Measurements from ENCODE around the gene NTRK3. TPM values are rescaled to one million over a fixed set of nuclear protein-coding genes. Genes with fewer than 3 reads are reported as not detected.

NTRK3 gene
- total RNA-seq, 2 donors from 2014 or later: not detected

DNA sequence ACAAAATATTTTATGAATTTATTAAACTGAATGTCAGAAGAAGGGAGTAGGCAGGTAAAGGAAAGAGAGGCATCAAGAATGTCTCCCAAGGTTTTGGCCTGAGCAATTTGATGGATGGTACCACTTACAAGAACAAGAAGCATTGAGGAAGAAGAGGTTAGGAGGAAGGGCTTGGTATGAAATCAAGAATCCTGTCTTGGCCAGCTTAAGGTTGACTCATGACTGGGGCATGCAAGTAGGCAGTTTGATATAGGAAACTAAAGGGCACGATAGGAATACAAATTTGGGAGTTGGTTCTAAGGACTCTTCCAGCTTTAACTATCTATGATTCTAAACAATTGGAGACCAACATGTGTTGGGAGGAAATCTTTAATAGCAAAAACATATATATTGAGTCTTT is 79.1 kb downstream of the NTRK3 start:
- Mint-ChIP-seq H3K27me3 (peaks cover 31% of the 10 kb centered on the region), H3K4me1 (no peaks in the 10 kb centered on the region), H3K27ac (no peak overlapping the region), H3K36me3 (ENCODE audit: low read depth) (no peaks in the 10 kb centered on the region), H3K4me3 (no peak overlapping the region)
- DNase-seq: no peak
- no peak for ATAC-seq
- H3K9me3 ChIP-seq (ENCODE audit: control insufficient read depth, low read length, poor library complexity, severe bottlenecking): no peaks in the 10 kb centered on the region

DNA sequence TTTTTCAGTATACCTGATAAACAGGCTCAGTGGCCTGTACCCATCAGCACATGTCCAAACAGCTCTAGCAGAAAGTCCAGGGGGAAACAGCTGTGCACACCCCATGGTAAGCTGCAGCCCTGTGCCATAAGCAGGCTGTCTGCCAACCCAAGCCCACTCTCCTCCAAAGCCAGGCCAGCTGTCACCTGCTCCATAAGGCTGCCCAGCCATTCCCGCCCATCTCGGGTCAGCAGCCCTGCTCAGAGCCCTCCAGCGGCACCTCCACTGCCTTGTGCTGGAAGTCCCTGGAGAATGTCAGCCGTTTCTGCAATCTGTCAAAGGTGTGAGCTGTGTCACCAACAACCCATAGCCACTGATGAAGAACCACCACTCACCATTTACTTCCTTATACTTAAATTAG is 82.0 kb downstream of the NTRK3 start:
- no peak overlapping the region for H3K27ac Mint-ChIP-seq
- no peaks in the 10 kb centered on the region for H3K36me3 Mint-ChIP-seq (ENCODE audit: low read depth)
- H3K4me3 Mint-ChIP-seq: no peak overlapping the region
- peaks cover 31% of the 10 kb centered on the region for H3K27me3 Mint-ChIP-seq
- no peaks in the 10 kb centered on the region for H3K9me3 ChIP-seq (ENCODE audit: control insufficient read depth, low read length, poor library complexity, severe bottlenecking)
- no peaks in the 10 kb centered on the region for H3K4me1 Mint-ChIP-seq
- no peak for DNase-seq
- no peak for ATAC-seq

DNA sequence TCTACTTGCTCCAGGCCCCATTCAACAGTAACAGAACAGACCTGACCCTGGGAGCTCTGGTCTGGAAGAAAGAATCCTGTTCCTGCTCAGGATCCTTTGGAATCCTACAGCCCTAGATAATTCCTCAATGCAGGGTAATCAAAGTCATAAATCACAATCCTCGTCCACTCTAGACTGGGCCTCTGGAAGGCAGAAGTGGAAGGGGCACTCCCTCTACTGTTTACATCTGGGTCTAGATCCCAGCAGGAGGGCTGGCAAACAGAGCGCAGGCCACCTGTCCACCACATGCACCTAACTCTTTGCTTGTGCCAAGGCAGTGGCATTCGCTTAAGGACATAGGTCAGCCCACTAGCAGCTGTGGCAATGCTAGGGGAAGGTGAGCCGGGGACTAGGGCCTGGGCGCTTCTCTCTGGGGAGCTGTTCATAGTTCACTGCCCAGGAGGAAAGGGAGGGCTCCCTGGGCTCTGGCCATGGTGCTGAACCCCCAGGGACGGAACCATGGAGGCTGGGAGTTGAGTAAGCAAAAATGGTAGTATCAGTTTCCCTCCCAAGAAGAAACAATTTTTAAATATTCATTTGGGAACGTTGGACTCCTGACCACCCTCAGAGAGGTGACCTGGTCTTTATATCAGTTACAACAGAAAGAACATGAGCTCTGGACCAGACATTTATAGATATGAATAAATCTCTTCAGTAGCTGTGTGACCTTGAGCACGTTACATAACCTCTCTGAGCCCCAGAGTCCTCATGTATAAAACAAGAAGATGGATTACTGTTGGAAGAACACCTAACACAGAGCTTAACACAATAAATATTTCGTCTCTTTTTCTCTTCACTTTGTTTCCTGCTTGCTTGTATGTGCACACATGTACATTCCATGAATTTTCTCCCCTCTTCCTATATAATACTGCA is 90.2 kb downstream of the NTRK3 start:
- H3K36me3 Mint-ChIP-seq (ENCODE audit: low read depth): no peaks in the 10 kb centered on the region
- no peaks in the 10 kb centered on the region for H3K9me3 ChIP-seq (ENCODE audit: control insufficient read depth, low read length, poor library complexity, severe bottlenecking)
- peaks cover 40% of the 10 kb centered on the region for H3K27me3 Mint-ChIP-seq

DNA sequence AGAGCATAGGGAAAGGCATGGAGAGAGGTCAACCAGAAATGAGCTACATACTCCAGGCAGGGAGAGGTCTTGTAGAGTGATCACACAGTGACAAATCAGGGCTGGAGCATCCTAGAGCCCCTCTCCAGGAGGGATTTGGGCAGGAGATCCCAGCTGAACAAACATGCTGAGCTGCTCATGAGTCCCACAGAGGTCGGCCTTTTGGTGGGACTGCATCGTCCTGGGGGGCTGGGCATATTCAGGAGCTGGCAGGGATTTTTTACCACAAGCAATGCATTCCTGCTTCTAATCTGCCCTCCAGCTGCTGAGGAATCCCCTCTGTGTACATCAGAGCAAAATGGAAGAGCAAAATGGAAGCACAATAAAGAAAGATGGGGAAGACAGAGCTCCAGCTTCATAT is 94.9 kb downstream of the NTRK3 start:
- no peaks in the 10 kb centered on the region for H3K9me3 ChIP-seq (ENCODE audit: control insufficient read depth, low read length, poor library complexity, severe bottlenecking)
- no peaks in the 10 kb centered on the region for H3K4me1 Mint-ChIP-seq
- H3K36me3 Mint-ChIP-seq (ENCODE audit: low read depth): no peaks in the 10 kb centered on the region
- H3K27ac Mint-ChIP-seq: no peak overlapping the region
- H3K4me3 Mint-ChIP-seq: no peak overlapping the region
- ATAC-seq (no peak), DNase-seq (no peak)
- H3K27me3 Mint-ChIP-seq: peaks cover 18% of the 10 kb centered on the region

More for the DNA sequence above, 90.2 kb downstream of the NTRK3 start:
- H3K27ac Mint-ChIP-seq: no peak overlapping the region
- no peak for ATAC-seq
- no peaks in the 10 kb centered on the region for H3K4me1 Mint-ChIP-seq
- H3K4me3 Mint-ChIP-seq: no peak overlapping the region
- no peak for DNase-seq

DNA sequence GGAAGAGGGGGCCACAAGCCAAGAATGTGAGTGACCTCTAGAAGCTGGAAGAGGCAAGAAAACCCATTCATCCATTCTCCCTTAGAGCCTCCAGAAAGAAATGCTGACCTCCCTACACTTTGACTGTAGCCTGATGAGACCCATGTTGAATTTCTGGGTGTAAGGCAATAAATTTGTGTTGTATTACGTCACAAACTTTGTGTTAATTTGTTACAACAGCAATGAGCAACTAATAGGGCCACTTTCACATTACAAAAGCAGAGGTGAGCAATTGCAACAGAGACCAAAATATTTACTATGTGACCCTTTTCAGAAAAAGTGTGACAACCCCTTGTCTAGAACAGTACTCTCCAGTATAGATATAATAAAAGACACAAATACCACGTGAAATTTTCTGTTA is 101.2 kb downstream of the NTRK3 start:
- Mint-ChIP-seq H3K36me3 (ENCODE audit: low read depth) (peaks cover 2% of the 10 kb centered on the region), H3K27ac (no peak overlapping the region), H3K4me3 (no peak overlapping the region), H3K27me3 (peaks cover 11% of the 10 kb centered on the region), H3K4me1 (no peaks in the 10 kb centered on the region)
- DNase-seq (no peak), ATAC-seq (no peak)
- H3K9me3 ChIP-seq (ENCODE audit: control insufficient read depth, low read length, poor library complexity, severe bottlenecking): no peaks in the 10 kb centered on the region

DNA sequence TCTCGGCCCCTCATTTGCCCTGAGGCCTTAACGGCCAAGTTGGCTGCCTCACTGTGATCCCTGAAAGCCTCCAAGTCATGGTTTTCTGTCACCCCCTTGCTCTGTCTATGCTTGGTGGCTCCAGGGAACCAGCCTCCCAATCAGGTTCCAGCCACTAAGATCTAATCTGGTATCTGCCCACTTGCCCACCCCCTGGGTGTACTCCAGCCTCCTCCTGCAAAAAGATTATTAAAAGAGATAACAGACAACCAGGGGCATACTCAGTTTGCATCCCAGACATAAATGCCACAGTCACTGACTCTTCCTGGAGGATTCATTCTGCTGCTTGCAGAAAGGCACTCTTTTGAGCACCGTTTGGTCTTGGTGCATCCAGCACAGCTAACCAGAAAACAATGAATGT is 103.9 kb downstream of the NTRK3 start:
- H3K9me3 ChIP-seq (ENCODE audit: control insufficient read depth, low read length, poor library complexity, severe bottlenecking): no peaks in the 10 kb centered on the region
- ATAC-seq (no peak), DNase-seq (no peak)
- Mint-ChIP-seq H3K36me3 (ENCODE audit: low read depth) (peaks cover 2% of the 10 kb centered on the region), H3K27me3 (peaks cover 7% of the 10 kb centered on the region), H3K27ac (no peak overlapping the region), H3K4me1 (no peaks in the 10 kb centered on the region), H3K4me3 (no peak overlapping the region)

DNA sequence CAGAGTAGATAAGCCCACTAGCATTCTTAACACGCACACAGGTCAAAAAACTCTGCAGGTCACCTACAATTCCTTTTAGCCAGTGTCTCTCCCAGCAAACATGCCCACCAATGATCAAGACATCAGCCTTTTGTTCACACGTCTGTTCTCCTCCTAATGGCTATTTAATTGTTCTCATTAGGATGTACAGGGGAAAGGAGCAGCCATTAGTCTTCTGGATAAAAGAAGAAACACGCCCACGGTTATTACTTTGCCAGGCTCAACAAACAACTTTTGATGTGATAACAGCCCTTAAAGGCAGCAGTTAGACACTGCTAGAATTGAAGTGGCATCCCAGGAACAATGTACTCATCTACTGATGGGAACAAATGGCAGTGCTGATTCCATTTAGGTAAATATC is 108.8 kb downstream of the NTRK3 start:
- Mint-ChIP-seq H3K4me3 (no peak overlapping the region), H3K36me3 (ENCODE audit: low read depth) (no peaks in the 10 kb centered on the region)

DNA sequence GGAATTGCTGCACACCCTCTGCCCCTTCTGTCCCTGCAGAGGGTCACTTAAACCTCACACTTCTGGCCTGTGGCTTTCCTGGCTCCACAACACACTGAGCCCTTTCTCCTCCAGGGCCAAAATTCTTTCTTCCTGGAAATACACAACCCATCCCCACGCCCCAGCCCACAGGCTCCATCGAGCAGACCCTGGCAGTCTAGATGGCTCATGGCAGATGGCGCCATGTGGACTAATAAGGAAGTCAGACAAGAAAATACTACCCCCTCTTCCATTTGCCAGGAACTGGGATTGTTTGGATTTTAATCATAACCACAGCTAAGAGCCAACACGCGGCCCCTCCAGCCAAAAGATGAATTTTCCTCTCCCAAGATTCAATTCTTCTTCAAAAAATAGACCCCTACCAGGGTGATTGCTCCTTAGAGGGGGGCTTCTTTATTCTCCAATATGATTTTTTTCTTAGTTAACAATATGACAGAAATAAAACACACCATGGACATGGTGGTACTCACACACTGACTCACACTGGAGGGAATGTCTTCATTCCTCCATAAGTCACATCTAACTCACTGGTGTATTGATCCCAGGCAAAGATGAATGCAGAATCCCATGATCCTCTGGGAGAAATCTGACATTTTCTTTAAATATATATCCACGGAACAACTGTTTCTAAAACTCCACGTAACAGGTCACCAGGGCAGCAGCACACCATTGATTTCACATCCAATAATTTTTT is 111.5 kb downstream of the NTRK3 start:
- Mint-ChIP-seq H3K36me3 (ENCODE audit: low read depth) (no peaks in the 10 kb centered on the region), H3K4me1 (no peaks in the 10 kb centered on the region), H3K4me3 (no peak overlapping the region), H3K27me3 (no peaks in the 10 kb centered on the region), H3K27ac (no peak overlapping the region)
- no peak for ATAC-seq
- no peak for DNase-seq
- no peaks in the 10 kb centered on the region for H3K9me3 ChIP-seq (ENCODE audit: control insufficient read depth, low read length, poor library complexity, severe bottlenecking)

More for the DNA sequence above, 108.8 kb downstream of the NTRK3 start:
- ATAC-seq: no peak
- DNase-seq: no peak
- Mint-ChIP-seq H3K4me1 (no peaks in the 10 kb centered on the region), H3K27me3 (peaks cover 7% of the 10 kb centered on the region), H3K27ac (no peak overlapping the region)
- H3K9me3 ChIP-seq (ENCODE audit: control insufficient read depth, low read length, poor library complexity, severe bottlenecking): no peaks in the 10 kb centered on the region

DNA sequence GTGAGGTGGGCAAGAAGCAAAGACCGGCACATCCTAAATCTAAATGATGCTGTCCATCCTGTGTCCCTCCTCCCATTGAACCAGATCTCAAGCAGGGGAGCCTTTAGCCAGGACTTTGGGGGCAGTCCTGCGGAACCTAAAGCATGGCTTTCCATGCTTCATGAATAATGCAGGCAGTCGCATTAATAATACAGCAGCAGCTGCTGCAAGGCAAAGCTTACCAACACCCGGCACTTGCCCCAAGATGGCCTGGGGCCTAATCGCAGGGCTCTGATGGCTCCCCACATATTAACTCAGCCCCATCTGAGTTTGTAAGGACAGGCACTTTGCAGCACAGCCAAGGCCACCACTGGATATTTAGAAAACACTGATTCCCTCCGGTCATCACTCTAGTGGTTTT is 114.4 kb downstream of the NTRK3 start:
- Mint-ChIP-seq H3K4me1 (no peaks in the 10 kb centered on the region), H3K4me3 (no peak overlapping the region), H3K27me3 (peaks cover 3% of the 10 kb centered on the region), H3K27ac (no peak overlapping the region), H3K36me3 (ENCODE audit: low read depth) (peaks cover 2% of the 10 kb centered on the region)
- no peak for ATAC-seq
- no peak for DNase-seq
- H3K9me3 ChIP-seq (ENCODE audit: control insufficient read depth, low read length, poor library complexity, severe bottlenecking): no peaks in the 10 kb centered on the region

DNA sequence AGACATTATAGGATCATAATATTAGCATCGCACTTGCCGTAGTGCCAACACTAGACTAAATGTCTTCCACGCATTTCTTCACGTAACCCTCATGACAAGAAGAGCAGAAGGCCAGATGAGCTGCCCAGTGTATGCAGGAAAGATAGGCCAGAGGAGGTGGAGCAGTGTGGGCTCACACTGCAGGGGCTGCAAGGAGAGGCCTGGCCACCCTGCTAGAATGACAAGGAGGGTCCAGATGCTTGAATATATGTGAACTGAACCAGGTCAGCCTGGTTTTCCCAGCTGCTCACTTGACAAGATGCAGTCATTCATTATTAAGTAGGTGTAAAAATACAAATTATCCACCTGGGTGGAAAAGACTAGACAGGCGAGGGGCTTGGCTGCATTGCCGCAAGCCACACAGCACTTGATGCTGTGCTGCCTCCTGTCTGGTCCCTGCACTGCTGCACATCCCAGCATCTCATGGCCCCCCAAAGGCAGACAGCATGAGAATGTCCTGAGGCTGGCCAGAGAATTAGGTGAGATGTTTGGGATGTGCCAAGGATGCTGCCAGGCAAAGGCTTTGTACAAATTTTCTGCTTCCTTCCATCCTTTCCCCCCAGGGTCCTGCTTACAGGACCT is 115.2 kb downstream of the NTRK3 start:
- Mint-ChIP-seq H3K4me1 (no peaks in the 10 kb centered on the region), H3K36me3 (ENCODE audit: low read depth) (peaks cover 2% of the 10 kb centered on the region), H3K27me3 (peaks cover 11% of the 10 kb centered on the region), H3K27ac (no peak overlapping the region), H3K4me3 (no peak overlapping the region)
- no peak for DNase-seq
- H3K9me3 ChIP-seq (ENCODE audit: control insufficient read depth, low read length, poor library complexity, severe bottlenecking): no peaks in the 10 kb centered on the region
- no peak for ATAC-seq

DNA sequence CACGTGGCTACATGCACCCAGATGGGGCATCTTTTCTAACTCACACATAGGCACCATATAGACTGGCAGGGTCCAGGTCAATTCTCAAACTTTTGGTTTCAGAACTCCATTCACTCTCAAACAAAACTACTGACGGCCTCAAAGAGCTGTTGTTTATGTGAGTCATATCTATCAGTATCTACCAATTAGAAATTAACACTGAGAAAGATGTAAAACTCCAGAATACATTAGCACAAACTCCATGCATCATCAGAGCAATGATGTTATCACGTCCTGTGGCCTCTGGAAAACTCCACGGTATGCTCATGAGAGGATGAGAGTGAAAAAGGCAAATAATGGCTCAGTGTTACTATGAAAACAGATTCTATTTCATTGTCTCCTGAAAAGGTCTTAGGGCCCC is 116.1 kb downstream of the NTRK3 start:
- no peaks in the 10 kb centered on the region for H3K9me3 ChIP-seq (ENCODE audit: control insufficient read depth, low read length, poor library complexity, severe bottlenecking)
- Mint-ChIP-seq H3K36me3 (ENCODE audit: low read depth) (peaks cover 2% of the 10 kb centered on the region), H3K4me1 (no peaks in the 10 kb centered on the region), H3K4me3 (no peak overlapping the region), H3K27me3 (peaks cover 13% of the 10 kb centered on the region), H3K27ac (no peak overlapping the region)
- ATAC-seq (no peak), DNase-seq (no peak)

DNA sequence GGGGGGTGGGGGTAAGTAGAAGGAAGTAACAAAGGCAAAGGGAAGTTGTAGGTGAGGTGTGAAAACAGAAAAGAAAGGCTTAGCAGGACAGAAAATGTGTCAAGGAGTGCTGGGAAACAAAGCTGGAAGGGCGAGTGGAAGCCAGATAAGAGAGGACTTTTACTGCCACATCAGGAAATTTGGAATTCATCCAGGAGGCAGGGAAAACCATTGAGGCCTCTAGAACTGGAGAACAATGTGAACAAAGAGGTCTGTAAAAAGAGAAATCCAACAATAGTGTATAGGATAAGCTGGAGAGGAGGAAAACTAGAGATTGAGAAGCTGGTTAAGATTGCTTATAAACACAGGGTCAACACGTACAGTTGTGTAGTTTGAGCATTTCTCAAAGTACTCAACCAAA is 116.6 kb downstream of the NTRK3 start:
- Mint-ChIP-seq H3K36me3 (ENCODE audit: low read depth) (peaks cover 2% of the 10 kb centered on the region), H3K27ac (no peak overlapping the region), H3K4me3 (no peak overlapping the region), H3K4me1 (no peaks in the 10 kb centered on the region), H3K27me3 (peaks cover 13% of the 10 kb centered on the region)
- DNase-seq (no peak), ATAC-seq (no peak)
- no peaks in the 10 kb centered on the region for H3K9me3 ChIP-seq (ENCODE audit: control insufficient read depth, low read length, poor library complexity, severe bottlenecking)

DNA sequence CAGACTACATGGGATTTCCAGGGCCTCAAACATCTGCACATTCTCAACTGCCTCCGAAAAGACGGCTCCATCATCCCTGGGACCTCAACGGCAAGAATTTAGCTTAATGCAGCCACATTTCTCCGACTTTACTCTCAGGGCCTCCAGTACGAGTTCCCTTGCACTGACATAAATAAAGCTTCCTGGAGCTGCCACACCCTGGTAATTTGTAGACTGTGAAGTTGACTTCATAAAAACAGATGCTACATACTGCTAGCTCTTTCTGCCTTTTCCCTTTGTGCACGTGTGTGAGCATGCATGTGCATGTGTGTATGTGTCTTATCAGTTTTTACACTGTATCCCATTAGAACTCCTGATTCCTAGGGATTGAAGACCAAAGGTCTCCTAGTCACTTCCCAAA is 122.7 kb downstream of the NTRK3 start:
- peaks cover 31% of the 10 kb centered on the region for H3K27me3 Mint-ChIP-seq
- ATAC-seq: no peak
- H3K27ac Mint-ChIP-seq: no peak overlapping the region
- H3K9me3 ChIP-seq (ENCODE audit: control insufficient read depth, low read length, poor library complexity, severe bottlenecking): no peaks in the 10 kb centered on the region
- peaks cover 2% of the 10 kb centered on the region for H3K36me3 Mint-ChIP-seq (ENCODE audit: low read depth)
- peaks cover 2% of the 10 kb centered on the region for H3K4me1 Mint-ChIP-seq
- H3K4me3 Mint-ChIP-seq: no peak overlapping the region
- DNase-seq: no peak
